GM12878 (cell line): ENCODE measurements around the gene TNKS2.

Source experiments
- BRCA1 ChIP-seq: IDR thresholded peaks from 2 replicates; pipeline ENCODE4 v1.6.1; 2011; ENCODE audit warnings: low read depth, low read length, improper control_type of control experiment
- CBX5 ChIP-seq: sonication (generic); IDR thresholded peaks from 2 replicates; pipeline ENCODE4 v1.6.1; 2016; ENCODE audit warnings: low read depth, moderate library complexity, mild to moderate bottlenecking, inconsistent platforms
- EZH2 ChIP-seq: IDR thresholded peaks from 2 replicates; pipeline ENCODE4 v1.6.1; 2012; ENCODE audit warnings: low read depth, mild to moderate bottlenecking, control low read depth, inconsistent platforms, low read length, borderline replicate concordance; ENCODE audit not compliant: control insufficient read depth
- FOXM1 ChIP-seq: IDR thresholded peaks from 2 replicates; pipeline ENCODE4 v1.6.1; 2012; ENCODE audit warnings: low read depth, mild to moderate bottlenecking, inconsistent platforms, low read length, moderate library complexity
- JUND ChIP-seq: IDR thresholded peaks from 2 replicates; pipeline ENCODE4 v1.6.1; 2012; ENCODE audit warnings: low read depth, mild to moderate bottlenecking, low read length, improper control_type of control experiment, moderate library complexity
- MEF2A ChIP-seq: IDR thresholded peaks from 2 replicates; pipeline ENCODE4 v1.6.1; 2011; ENCODE audit warnings: low read depth, mild to moderate bottlenecking, low read length, moderate library complexity; ENCODE audit not compliant: insufficient read depth
- NRF1 ChIP-seq: conservative IDR thresholded peaks from 2 replicates; pipeline ENCODE4 v1.6.1; 2011; ENCODE audit warnings: mild to moderate bottlenecking, low read depth, low read length, improper control_type of control experiment
- POLR2A ChIP-seq: IDR thresholded peaks from 2 replicates; pipeline ENCODE4 v1.6.1; 2011; ENCODE audit warnings: low read depth, mild to moderate bottlenecking, low read length
- TCF7 ChIP-seq: IDR thresholded peaks from 2 replicates; pipeline ENCODE4 v1.6.1; 2014; ENCODE audit warnings: antibody characterized with exemption, borderline replicate concordance
- ZNF24 ChIP-seq: fragments of 450-650 bp; IDR thresholded peaks from 2 replicates; pipeline ENCODE4 v1.6.1; 2017; ENCODE audit warnings: antibody characterized with exemption, mild to moderate bottlenecking
- TF ChIP-seq, protein P1 (sequence below), 3 experiments: IDR thresholded peaks in 2 of 3; conservative IDR thresholded peaks in 1 of 3; 2 replicates each; pipeline ENCODE4 v1.5.1; 2011; ENCODE audit warnings: low read depth in 3 of 3, low read length in 3 of 3, mild to moderate bottlenecking in 3 of 3, control low read depth in 2 of 3, moderate library complexity in 2 of 3, inconsistent platforms in 1 of 3, mixed read lengths in 1 of 3; ENCODE audit not compliant: control insufficient read depth in 2 of 3, insufficient read depth in 1 of 3; ENCODE audit errors: extremely low read depth in 1 of 3

DNA sequence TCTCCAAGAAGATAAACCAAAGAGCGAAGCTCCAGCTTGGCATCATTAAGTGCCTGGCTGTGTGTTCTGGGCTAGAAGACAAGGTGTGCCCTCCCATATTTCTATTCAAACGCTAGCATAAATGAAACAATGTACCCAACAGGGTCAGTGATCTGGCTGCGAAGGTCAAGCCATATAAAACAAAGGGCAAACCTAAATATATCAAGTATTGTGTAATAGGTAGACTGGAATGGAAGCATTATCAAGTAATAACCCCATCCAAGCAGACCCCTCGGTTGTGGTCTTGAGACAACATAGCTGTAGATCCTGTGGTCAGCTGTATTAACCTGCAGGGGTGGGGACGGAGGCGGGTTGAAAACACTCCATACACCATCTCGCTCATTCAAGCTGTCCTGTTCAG is 31.6 kb upstream of the TNKS2 start:
- TF ChIP-seq MEF2A = no peak
- no peak for TF ChIP-seq POLR2A
- no peak for TF ChIP-seq NRF1
- TF ChIP-seq ZNF24 = no peak
- TF ChIP-seq, protein P1, sequence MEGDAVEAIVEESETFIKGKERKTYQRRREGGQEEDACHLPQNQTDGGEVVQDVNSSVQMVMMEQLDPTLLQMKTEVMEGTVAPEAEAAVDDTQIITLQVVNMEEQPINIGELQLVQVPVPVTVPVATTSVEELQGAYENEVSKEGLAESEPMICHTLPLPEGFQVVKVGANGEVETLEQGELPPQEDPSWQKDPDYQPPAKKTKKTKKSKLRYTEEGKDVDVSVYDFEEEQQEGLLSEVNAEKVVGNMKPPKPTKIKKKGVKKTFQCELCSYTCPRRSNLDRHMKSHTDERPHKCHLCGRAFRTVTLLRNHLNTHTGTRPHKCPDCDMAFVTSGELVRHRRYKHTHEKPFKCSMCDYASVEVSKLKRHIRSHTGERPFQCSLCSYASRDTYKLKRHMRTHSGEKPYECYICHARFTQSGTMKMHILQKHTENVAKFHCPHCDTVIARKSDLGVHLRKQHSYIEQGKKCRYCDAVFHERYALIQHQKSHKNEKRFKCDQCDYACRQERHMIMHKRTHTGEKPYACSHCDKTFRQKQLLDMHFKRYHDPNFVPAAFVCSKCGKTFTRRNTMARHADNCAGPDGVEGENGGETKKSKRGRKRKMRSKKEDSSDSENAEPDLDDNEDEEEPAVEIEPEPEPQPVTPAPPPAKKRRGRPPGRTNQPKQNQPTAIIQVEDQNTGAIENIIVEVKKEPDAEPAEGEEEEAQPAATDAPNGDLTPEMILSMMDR (IDR thresholded peaks at IDR 0.05 in 2 of 3, conservative IDR thresholded peaks at IDR 0.05 in 1 of 3; ENCODE audit: control insufficient read depth in 2 of 3, extremely low read depth in 1 of 3, insufficient read depth in 1 of 3, low read depth in 3 of 3, low read length in 3 of 3) = no peak
- TF ChIP-seq TCF7 = no peak
- TF ChIP-seq JUND = no peak
- no peak for TF ChIP-seq CBX5
- no peak for TF ChIP-seq EZH2
- TF ChIP-seq BRCA1 = no peak
- TF ChIP-seq FOXM1 = no peak
